Cerebellar nuclear complex (tissue), 1 donor: ENCODE measurements around the gene PGC.
A peak's percentile ranks its signal among the peaks of the same experiment; 100 is the strongest.

Source experiments
- DNase-seq, 2 experiments: peaks; one replicate each; lab custom pipeline; 2025; lab: John Stamatoyannopoulos, UW

The PGC gene

DNA sequence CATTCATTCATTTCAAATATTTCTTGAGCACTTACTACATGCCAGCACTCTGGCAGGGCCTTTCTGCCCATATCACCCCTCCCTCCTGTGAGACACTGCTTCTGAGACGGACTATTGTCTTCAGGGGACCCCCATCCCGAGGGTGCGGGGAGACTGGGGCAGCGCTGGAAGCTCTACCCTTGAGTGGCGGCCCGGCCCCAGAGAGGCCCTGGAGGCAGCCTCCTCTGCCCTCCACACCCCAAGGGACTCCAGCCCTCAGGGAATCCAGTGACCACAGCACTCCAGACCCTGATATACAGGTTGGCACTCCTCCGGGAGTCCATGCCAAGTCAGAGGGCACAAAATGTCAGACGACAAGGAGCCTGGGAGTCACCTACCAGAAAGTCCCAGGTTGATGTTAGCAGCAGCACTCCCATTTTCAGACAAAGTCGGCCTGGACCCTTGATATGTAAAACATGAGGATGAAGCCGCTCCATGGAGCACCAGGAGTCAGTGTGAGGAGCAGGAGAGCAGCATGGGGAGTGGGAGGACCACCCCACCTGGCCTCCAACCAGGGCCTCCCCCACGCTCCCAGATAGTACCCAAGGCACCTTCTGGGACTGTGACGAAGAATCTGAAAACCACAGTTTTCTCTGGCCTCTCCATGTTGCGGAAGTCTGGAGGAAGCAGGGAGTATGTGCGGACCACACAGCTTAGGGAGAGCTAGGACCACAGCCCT lies 32.5 kb downstream of the PGC start:
- no peak for DNase-seq

- DNase-seq: no peak
Observed at GRCh38 chr6:41713650-41714291, 33.4 kb downstream of the PGC start.

GRCh38 chr6:41713159-41713649 lies 34.0 kb downstream of the PGC start:
- peak; percentile 28 to 77 for DNase-seq

- peak in 1 of 2 experiments; percentile 53 for DNase-seq
Observed at GRCh38 chr6:41712651-41713103, 34.5 kb downstream of the PGC start.

- DNase-seq: no peak
Observed at GRCh38 chr6:41711323-41712038, 35.7 kb downstream of the PGC start.

- no peak for DNase-seq
Observed at GRCh38 chr6:41709375-41709774, 37.8 kb downstream of the PGC start.

- no peak for DNase-seq
Observed at GRCh38 chr6:41708856-41709255, 38.3 kb downstream of the PGC start.

GRCh38 chr6:41707565-41708200 lies 39.5 kb downstream of the PGC start:
- peak; percentile 36 to 40 for DNase-seq

DNA sequence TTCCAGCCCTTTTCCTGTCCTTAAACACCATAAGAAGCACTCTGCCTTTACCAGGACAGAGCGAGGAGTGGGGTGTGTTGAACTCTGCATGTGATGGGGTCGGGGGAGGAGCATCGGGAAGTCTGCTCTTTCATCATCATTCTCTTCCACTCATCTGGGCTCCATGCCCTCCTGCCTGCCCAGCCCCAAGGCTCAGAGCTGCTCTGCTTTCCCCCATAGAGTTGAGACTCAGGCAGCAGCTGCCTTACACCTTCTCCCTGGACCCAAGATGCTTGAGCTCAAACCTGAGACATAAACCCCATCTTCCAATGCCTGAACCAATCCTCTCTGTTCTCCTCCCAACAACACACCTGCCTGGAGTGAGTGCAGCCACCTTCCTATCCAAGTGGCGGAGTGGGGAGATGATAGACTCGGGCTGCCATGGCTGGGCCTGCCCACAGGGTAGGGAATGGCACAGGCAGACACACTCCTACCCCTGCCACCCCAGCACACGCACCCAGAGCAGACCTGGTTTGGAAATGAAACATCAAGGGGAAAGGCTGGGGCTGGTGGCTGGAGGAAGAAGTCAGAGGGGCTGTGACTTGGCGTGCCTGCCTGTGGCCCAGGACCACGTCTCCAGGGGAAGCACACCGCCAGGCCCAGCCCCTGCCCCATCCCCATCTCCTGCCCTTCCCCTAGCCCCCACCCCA lies 40.2 kb downstream of the PGC start:
- no peak for DNase-seq

DNA sequence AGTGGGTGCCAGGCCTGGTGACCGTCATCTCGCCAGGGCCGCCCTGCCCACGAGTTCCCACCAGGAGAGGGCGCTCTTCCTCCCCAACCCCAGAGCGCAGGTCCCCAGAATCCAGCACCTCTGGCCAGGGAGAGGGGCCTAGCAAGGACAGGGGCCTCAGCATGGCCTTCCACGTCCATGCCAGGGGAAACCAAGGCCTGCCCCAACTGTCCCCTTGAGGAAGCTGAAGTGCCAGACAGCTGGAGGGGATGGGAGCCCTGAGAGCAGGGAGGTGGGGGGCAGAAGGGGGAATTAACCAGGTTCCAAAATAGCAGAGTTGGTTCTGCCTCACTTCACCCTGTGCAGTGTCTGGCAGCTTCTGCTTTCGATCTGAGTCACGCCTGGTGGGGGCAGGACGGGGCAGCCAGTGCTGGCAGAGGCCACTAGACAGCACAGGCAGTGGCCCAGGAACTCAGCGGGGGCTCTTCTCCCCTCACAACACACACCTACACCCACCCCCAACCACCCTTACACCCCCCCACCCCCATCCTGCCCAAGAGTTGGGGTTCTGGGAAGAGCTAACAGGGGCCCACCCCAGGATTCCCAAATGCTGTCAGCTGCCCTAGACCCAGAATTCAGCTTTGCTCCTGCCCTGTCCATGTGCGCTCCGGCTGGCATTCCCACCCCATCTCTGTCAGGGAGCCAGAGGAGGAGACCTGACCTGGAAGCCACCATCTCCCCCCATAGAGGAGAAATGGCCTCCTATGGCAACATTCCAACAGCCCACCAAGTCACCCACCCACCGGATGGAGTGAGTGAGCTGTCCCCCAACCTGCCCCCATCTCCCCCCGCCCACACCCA lies 41.0 kb downstream of the PGC start:
- no peak for DNase-seq

DNA sequence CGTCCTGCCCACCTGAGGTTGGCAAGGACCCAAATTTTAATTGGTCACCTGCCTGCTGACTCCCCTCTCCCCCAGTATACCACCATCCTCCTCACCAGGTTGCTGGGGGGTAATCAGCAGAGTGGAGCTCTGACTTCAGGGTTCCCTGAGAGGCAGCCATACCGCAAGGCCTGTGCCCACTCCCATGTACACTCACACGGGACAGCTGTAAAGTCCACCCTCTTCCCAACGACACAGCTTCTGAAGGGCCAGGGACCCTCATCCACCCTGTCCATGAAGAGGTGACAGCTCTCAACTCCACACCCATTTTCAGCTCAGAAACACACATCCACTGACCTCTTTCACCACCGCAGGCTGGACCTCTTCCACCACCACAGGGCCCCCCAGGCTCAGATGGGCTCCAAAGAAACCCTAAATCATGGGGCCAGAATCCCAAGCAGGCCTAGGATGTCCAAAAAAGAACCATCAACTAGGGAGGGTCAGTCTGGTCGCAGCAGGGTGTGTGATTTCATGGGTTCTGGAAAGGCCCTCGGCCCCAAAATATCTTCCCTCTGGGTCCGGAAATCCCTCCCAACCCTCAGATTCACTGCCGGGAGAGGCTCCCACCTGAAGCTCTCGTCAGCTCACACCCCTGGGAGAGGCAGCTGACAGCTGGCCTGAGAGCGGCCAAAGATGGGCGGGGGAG lies 41.7 kb downstream of the PGC start:
- DNase-seq: no peak

DNA sequence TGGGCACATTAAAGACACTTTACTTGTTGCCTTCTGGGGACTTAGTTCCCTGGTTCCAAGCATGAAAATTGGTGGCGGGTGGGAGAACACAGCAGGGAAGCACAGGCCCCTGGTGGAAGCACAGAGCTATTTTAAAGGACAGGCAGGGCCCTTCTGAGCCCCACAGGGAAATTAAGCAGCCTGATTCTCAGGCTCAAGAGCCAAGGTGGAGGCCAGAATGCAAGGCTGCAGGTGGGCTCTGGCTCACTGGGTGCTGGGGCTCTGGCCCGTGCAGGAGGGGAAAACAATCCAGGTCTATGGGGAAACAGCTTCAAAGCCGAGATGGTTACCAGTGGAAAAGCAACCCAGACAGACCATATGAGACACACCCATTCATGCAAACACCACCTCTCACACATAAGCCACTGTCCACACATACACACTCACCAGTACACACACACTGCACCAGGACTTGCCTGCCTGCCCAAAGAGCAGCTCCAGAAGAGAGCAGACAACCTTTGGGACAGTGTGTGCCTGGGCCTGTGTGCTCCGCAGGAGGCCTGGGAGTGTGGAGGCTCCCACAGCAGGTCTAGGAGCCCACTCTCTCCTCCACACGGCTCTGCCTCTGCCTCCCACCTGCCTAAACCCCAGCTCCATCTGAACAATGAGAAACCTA lies 42.4 kb downstream of the PGC start:
- no peak for DNase-seq

GRCh38 chr6:41704028-41704427 lies 43.2 kb downstream of the PGC start:
- DNase-seq: no peak

- DNase-seq: no peak
Observed at GRCh38 chr6:41702771-41703494, 44.3 kb downstream of the PGC start.

DNA sequence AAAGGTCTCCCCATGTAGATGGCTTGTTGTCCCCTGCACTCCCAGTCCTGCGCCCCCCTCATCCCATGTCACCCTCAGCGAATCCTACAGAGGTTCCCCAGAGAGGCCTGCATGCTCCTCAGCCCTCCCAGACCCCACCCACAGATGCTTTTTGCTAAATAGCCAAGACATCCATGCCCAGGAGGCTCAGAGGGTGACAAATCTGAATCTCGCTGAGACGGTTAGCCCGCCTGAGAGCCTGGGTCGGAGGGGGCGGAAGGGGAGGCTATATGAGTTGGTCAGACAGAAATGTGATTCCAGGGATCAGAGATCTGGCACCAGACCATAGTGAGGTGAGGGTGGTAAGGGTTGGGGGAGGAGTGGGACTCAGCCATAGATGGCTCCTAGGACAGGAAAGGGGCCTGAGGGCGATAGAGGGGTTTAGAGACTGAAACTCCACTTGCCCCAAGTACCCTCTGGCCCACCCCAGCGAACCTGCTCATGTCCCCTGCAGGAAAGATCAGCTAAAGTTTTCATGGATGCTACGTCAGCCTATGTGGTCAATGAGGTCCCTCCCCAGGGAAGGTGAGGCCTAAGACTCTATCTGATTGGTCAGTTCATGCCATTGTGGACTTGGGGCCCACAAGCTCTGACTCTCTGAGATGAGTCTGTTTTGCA lies 45.0 kb downstream of the PGC start:
- DNase-seq: no peak

DNA sequence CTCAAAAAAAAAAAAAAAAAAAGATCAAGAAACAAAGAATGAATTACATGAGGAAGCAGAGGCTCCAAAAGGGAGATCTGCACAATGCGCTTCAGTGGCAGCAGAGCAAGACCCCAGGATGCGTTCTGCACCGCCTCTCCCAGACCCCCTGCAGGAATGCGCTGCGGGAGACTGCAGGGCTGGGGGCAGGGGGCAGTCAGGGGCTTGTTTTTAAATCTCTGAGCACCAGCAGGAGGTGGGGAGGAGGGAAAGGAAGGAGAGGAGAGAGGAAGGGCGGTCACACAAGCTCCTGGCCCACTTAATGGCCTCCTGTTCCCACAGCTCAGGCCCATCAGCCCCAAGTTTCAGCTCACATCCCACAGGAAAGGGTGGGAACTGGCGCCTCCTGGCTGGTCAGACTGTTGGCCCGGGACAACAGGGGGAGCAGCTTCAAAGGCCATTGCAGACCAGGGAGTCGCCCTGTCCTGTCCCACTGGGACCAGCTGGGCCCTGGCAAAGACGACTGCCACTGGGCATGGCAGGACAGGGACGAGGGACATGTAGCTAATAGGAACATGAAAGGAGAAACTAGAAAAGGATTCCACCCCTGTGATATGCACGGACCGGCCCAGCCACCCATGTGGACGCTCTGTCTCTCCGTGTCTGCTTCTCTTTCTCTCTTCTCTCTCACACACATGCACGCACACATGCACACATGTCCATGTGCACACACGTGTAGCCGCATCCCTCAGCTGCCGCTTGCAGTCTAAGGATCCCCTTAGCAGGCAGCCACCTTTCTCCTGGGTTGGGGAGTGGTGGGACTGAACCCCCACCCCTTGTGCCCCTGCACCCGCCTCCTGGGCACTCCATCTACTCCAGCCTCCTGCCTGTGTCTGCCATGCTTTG lies 46.5 kb downstream of the PGC start:
- DNase-seq: no peak

GRCh38 chr6:41699063-41699462 lies 48.1 kb downstream of the PGC start:
- no peak for DNase-seq
